HUES64 (cell line): ENCODE measurements around the gene C13orf42.
"Not testable (repeated sequence)": the region's sequence is repeated elsewhere in the genome, so short reads cannot be mapped to it uniquely, and the experiment has no call there.

Source experiments
- H3K27ac ChIP-seq: 2 replicates; pipeline ENCODE4 v1.7.0; 2013; ENCODE audit warnings: low read depth, low read length, inconsistent platforms
- H3K27me3 ChIP-seq: 2 replicates; pipeline ENCODE4 v1.6.1; 2013; ENCODE audit warnings: mild to moderate bottlenecking, low read length; ENCODE audit not compliant: insufficient read depth
- H3K36me3 ChIP-seq: 2 replicates; pipeline ENCODE4 v1.6.1; 2013; ENCODE audit warnings: mild to moderate bottlenecking, low read length; ENCODE audit not compliant: insufficient read depth
- H3K4me1 ChIP-seq: 2 replicates; pipeline ENCODE4 v1.6.1; 2013; ENCODE audit warnings: mild to moderate bottlenecking, low read length, moderate library complexity; ENCODE audit not compliant: insufficient read depth
- H3K4me3 ChIP-seq: 2 replicates; pipeline ENCODE4 v1.5.1; 2013; ENCODE audit warnings: mild to moderate bottlenecking, low read length, moderate library complexity
- H3K9ac ChIP-seq: 2 replicates; pipeline ENCODE4 v1.6.1; 2013; ENCODE audit warnings: mild to moderate bottlenecking, low read depth, low read length
- H3K9me3 ChIP-seq: 2 replicates; pipeline ENCODE4 v1.6.1; 2013; ENCODE audit warnings: low read depth, low read length; ENCODE audit not compliant: insufficient read depth
- WGBS: fragments of 150-250, 120-280 bp; methylation state at CpG from one replicate; pipeline ENCODE4 v1.1.7; 2013; ENCODE audit warnings: missing lambda C conversion rate; 5-methylcytosine and 5-hydroxymethylcytosine counted together

Gene C13orf42

GRCh38 chr13:51148223-51148951 lies 37.3 kb upstream of the C13orf42 start:
- Histone ChIP-seq H3K9me3 (peaks cover 14% of the 10 kb centered on the region; the same call in 1 of the 2 replicates), H3K27me3 (no peaks in the 10 kb centered on the region), H3K4me3 (no peak overlapping the region), H3K36me3 (no peaks in the 10 kb centered on the region), H3K9ac (peak overlapping the region; percentile 41), H3K27ac (peak overlapping the region; percentile 91), H3K4me1 (peaks cover 54% of the 10 kb centered on the region)
- 7% methylated on average over 18 of the region's 18 CpGs for WGBS

- H3K9me3 ChIP-seq = peaks cover 20% of the 10 kb centered on the region; the same call in 1 of the 2 replicates
- H3K27me3 ChIP-seq = no peaks in the 10 kb centered on the region
- peak overlapping the region; percentile 41; the same call in 1 of the 2 replicates for H3K9ac ChIP-seq
- peak overlapping the region; percentile 91 for H3K27ac ChIP-seq
- 44% methylated on average over 6 of the region's 7 CpGs for WGBS
- no peak overlapping the region for H3K4me3 ChIP-seq
- no peaks in the 10 kb centered on the region for H3K36me3 ChIP-seq
- peaks cover 47% of the 10 kb centered on the region for H3K4me1 ChIP-seq
Measured at GRCh38 chr13:51147732-51148131, 36.7 kb upstream of the C13orf42 start.

GRCh38 chr13:51146667-51147066 lies 35.6 kb upstream of the C13orf42 start:
- no peaks in the 10 kb centered on the region for H3K36me3 ChIP-seq
- H3K27me3 ChIP-seq = no peaks in the 10 kb centered on the region
- peaks cover 20% of the 10 kb centered on the region; the same call in 1 of the 2 replicates for H3K9me3 ChIP-seq
- peaks cover 46% of the 10 kb centered on the region for H3K4me1 ChIP-seq
- peak overlapping the region; percentile 60; the same call in 1 of the 2 replicates for H3K27ac ChIP-seq
- WGBS = 84% methylated on average over 1 of the region's 1 CpG
- no peak overlapping the region for H3K9ac ChIP-seq
- no peak overlapping the region for H3K4me3 ChIP-seq

GRCh38 chr13:51137250-51137649 lies 26.2 kb upstream of the C13orf42 start:
- peaks cover 3% of the 10 kb centered on the region; the same call in 1 of the 2 replicates for H3K9me3 ChIP-seq
- 91% methylated on average over 4 of the region's 4 CpGs for WGBS
- no peaks in the 10 kb centered on the region for H3K36me3 ChIP-seq
- H3K27me3 ChIP-seq = no peaks in the 10 kb centered on the region
- H3K27ac ChIP-seq = no peak overlapping the region
- no peak overlapping the region for H3K9ac ChIP-seq
- H3K4me1 ChIP-seq = no peaks in the 10 kb centered on the region
- H3K4me3 ChIP-seq = no peak overlapping the region

GRCh38 chr13:51136276-51136980 lies 25.4 kb upstream of the C13orf42 start:
- Histone ChIP-seq H3K4me3 (no peak overlapping the region), H3K9me3 (peaks cover 12% of the 10 kb centered on the region; the same call in 1 of the 2 replicates), H3K4me1 (no peaks in the 10 kb centered on the region), H3K27ac (no peak overlapping the region), H3K27me3 (no peaks in the 10 kb centered on the region), H3K9ac (no peak overlapping the region), H3K36me3 (no peaks in the 10 kb centered on the region)
- 91% methylated on average over 10 of the region's 10 CpGs for WGBS

GRCh38 chr13:51134763-51135365 lies 23.8 kb upstream of the C13orf42 start:
- no peaks in the 10 kb centered on the region for H3K4me1 ChIP-seq
- no peak overlapping the region for H3K27ac ChIP-seq
- 0 out of 2 replicates have a peak, but pooled peaks cover 2% of the 10 kb centered on the region for H3K36me3 ChIP-seq
- H3K9me3 ChIP-seq = peaks cover 27% of the 10 kb centered on the region
- no peak overlapping the region for H3K9ac ChIP-seq
- no peaks in the 10 kb centered on the region for H3K27me3 ChIP-seq
- 91% methylated on average over 8 of the region's 8 CpGs for WGBS
- no peak overlapping the region for H3K4me3 ChIP-seq

- Histone ChIP-seq H3K4me3 (no peak overlapping the region), H3K9ac (no peak overlapping the region), H3K9me3 (peaks cover 38% of the 10 kb centered on the region), H3K27me3 (no peaks in the 10 kb centered on the region), H3K4me1 (0 out of 2 replicates have a peak, but pooled peaks cover 5% of the 10 kb centered on the region), H3K36me3 (0 out of 2 replicates have a peak, but pooled peaks cover 4% of the 10 kb centered on the region), H3K27ac (no peak overlapping the region)
- WGBS = 87% methylated on average over 1 of the region's 1 CpG
Measured at GRCh38 chr13:51130348-51130747, 19.3 kb upstream of the C13orf42 start.

GRCh38 chr13:51125495-51126226 lies 14.6 kb upstream of the C13orf42 start:
- 39% methylated on average over 7 of the region's 7 CpGs for WGBS
- peaks cover 19% of the 10 kb centered on the region for H3K9me3 ChIP-seq
- H3K4me1 ChIP-seq = peaks cover 25% of the 10 kb centered on the region
- no peak overlapping the region for H3K27ac ChIP-seq
- no peak overlapping the region for H3K9ac ChIP-seq
- 0 out of 2 replicates have a peak, but pooled peaks cover 4% of the 10 kb centered on the region for H3K36me3 ChIP-seq
- no peak overlapping the region for H3K4me3 ChIP-seq
- H3K27me3 ChIP-seq = no peaks in the 10 kb centered on the region

GRCh38 chr13:51122868-51123566 lies 11.9 kb upstream of the C13orf42 start:
- Histone ChIP-seq H3K4me3 (no peak overlapping the region), H3K27me3 (no peaks in the 10 kb centered on the region), H3K36me3 (no peaks in the 10 kb centered on the region), H3K4me1 (peaks cover 25% of the 10 kb centered on the region), H3K9me3 (no peaks in the 10 kb centered on the region), H3K9ac (no peak overlapping the region), H3K27ac (no peak overlapping the region)
- 74% methylated on average over 6 of the region's 6 CpGs for WGBS

- not testable (repeated sequence) for H3K27me3 ChIP-seq, H3K9ac ChIP-seq, H3K4me3 ChIP-seq, H3K9me3 ChIP-seq, H3K27ac ChIP-seq, H3K36me3 ChIP-seq
- peaks cover 23% of the 10 kb centered on the region for H3K4me1 ChIP-seq
- 94% methylated on average over 11 of the region's 11 CpGs for WGBS
Measured at GRCh38 chr13:51120873-51121272, 9.8 kb upstream of the C13orf42 start.
